Breast epithelium (tissue), 4 donors: Measurements from ENCODE around the gene TATDN2. TPM values are rescaled to one million over a fixed set of nuclear protein-coding genes. Genes with fewer than 3 reads are reported as not detected.

Source experiments
- DNase-seq, 2 donors: peaks; one replicate each; pipeline ENCODE4 v3.0.0-alpha.2; 2019; ENCODE audit warnings: low spot score in 2 of 2
- H3K27ac ChIP-seq, 2 donors: fragments of 200-600 bp; sonication (generic) in 1 of 2; one replicate each; pipeline ENCODE4 v1.5.1; 2016 to 2019; ENCODE audit warnings: mild to moderate bottlenecking in 1 of 2
- H3K27me3 ChIP-seq, 2 donors: fragments of 200-600 bp; sonication (generic) in 1 of 2; one replicate each; pipeline versions ENCODE4 v1.5.1 to v1.6.0; 2017 to 2019; ENCODE audit warnings: control low read depth in 1 of 2, mild to moderate bottlenecking in 1 of 2
- H3K36me3 ChIP-seq: fragments of 200-600 bp; one replicate; pipeline ENCODE4 v1.5.1; 2019
- H3K4me1 ChIP-seq, 2 donors: fragments of 200-600 bp; sonication (generic); one replicate each; pipeline ENCODE4 v1.5.1; 2016 to 2019; ENCODE audit warnings: control low read depth in 1 of 2
- H3K4me3 ChIP-seq, 3 donors: fragments of 200-600 bp; sonication (generic); 1 replicate in 2 of 3; 2 replicates in 1 of 3; pipeline ENCODE4 v1.5.1; 2016 to 2019; ENCODE audit warnings: mild to moderate bottlenecking in 3 of 3, moderate library complexity in 2 of 3
- H3K9me3 ChIP-seq, 2 donors: fragments of 200-600 bp; sonication (generic) in 1 of 2; one replicate each; pipeline ENCODE4 v1.5.1; 2016 to 2019; ENCODE audit warnings: control low read depth in 1 of 2
- CTCF ChIP-seq, 3 donors: fragments of 450-650 bp; IDR thresholded peaks; one replicate each; pipeline ENCODE4 v1.5.1; 2016 to 2017; ENCODE audit warnings: antibody characterized with exemption in 3 of 3, mild to moderate bottlenecking in 3 of 3, moderate library complexity in 3 of 3
- POLR2A ChIP-seq: fragments of 450-650 bp; IDR thresholded peaks from one replicate; pipeline ENCODE4 v1.6.1; 2016; ENCODE audit warnings: antibody characterized with exemption, mild to moderate bottlenecking, moderate library complexity
- POLR2AphosphoS5 ChIP-seq, 3 donors: sonication (generic); formaldehyde crosslinking; IDR thresholded peaks; one replicate each; pipeline ENCODE4 v1.6.1; 2017; ENCODE audit warnings: antibody characterized with exemption in 3 of 3
- intact Hi-C: fragments of 100-400 bp; cut with DNase I; formaldehyde crosslinking; loops from one replicate; pipeline ENCODE4 v1.15.1; 2023; ENCODE audit warnings: low total_unique reads
- total RNA-seq, 3 donors: library from RNA; depleted of rRNA; stranded (reverse); fragments of >200 nt; gene quantifications; one replicate each; pipeline ENCODE4 v1.1.0, GENCODE V29; 2016

Gene TATDN2
- total RNA-seq, 3 donors from 2014 or later: 14.6 to 19.3 (median 18.7) TPM

- Histone ChIP-seq H3K4me1 (peaks cover 0 to 9% of the 10 kb centered on the region in 2 donors), H3K36me3 (no peaks in the 10 kb centered on the region), H3K4me3 (no peak overlapping the region), H3K9me3 (no peaks in the 10 kb centered on the region), H3K27ac (peak overlapping the region; percentile 73 to 80), H3K27me3 (no peaks in the 10 kb centered on the region)
- intact Hi-C loops: no loop called here
- no peak for DNase-seq
- TF ChIP-seq POLR2AphosphoS5 (IDR thresholded peaks at IDR 0.05): no peak
Observed at GRCh38 chr3:10206166-10206511, 42.1 kb upstream of the TATDN2 start.

- peaks cover 3% of the 10 kb centered on the region for H3K36me3 ChIP-seq
- intact Hi-C loops: no loop called here
Observed at GRCh38 chr3:10213156-10213792, 35.0 kb upstream of the TATDN2 start.

GRCh38 chr3:10215578-10216368, 32.5 kb upstream of the TATDN2 start:
- Histone ChIP-seq H3K4me3 (no peak overlapping the region), H3K9me3 (peaks cover 0 to 8% of the 10 kb centered on the region in 2 donors), H3K36me3 (peaks cover 3% of the 10 kb centered on the region), H3K4me1 (no peaks in the 10 kb centered on the region), H3K27ac (no peak overlapping the region), H3K27me3 (no peaks in the 10 kb centered on the region)
- no peak for DNase-seq
- intact Hi-C loops: loop anchor here (5.0 kb wide), 1 partner anchor 122 kb away; no protein-coding TSS in a partner anchor
- TF ChIP-seq CTCF (IDR thresholded peaks at IDR 0.05) (no peak), POLR2A (no peak), POLR2AphosphoS5 (IDR thresholded peaks at IDR 0.05) (no peak)

More at GRCh38 chr3:10213156-10213792, 35.0 kb upstream of the TATDN2 start:
- H3K27me3 ChIP-seq: no peaks in the 10 kb centered on the region
- no peak overlapping the region for H3K4me3 ChIP-seq
- H3K27ac ChIP-seq: no peak overlapping the region
- DNase-seq: no peak
- peaks cover 0 to 8% of the 10 kb centered on the region in 2 donors for H3K9me3 ChIP-seq
- TF ChIP-seq CTCF (IDR thresholded peaks at IDR 0.05): no peak
- TF ChIP-seq POLR2AphosphoS5 (IDR thresholded peaks at IDR 0.05): no peak
- no peak for TF ChIP-seq POLR2A
- no peaks in the 10 kb centered on the region for H3K4me1 ChIP-seq

GRCh38 chr3:10217359-10217758, 30.9 kb upstream of the TATDN2 start:
- peaks cover 3% of the 10 kb centered on the region for H3K36me3 ChIP-seq
- DNase-seq: no peak
- H3K27me3 ChIP-seq: no peaks in the 10 kb centered on the region
- TF ChIP-seq POLR2A: no peak
- TF ChIP-seq POLR2AphosphoS5 (IDR thresholded peaks at IDR 0.05): no peak
- no peak for TF ChIP-seq CTCF (IDR thresholded peaks at IDR 0.05)
- H3K27ac ChIP-seq: no peak overlapping the region
- intact Hi-C loops: loop anchor here (5.0 kb wide), 1 partner anchor 120 kb away; no protein-coding TSS in a partner anchor
- H3K4me3 ChIP-seq: no peak overlapping the region
- no peaks in the 10 kb centered on the region for H3K4me1 ChIP-seq
- peaks cover 0 to 8% of the 10 kb centered on the region in 2 donors for H3K9me3 ChIP-seq

GRCh38 chr3:10219737-10220136, 28.5 kb upstream of the TATDN2 start:
- Histone ChIP-seq H3K9me3 (peaks cover 0 to 8% of the 10 kb centered on the region in 2 donors), H3K4me1 (no peaks in the 10 kb centered on the region), H3K36me3 (peaks cover 3% of the 10 kb centered on the region), H3K27me3 (no peaks in the 10 kb centered on the region), H3K4me3 (no peak overlapping the region), H3K27ac (no peak overlapping the region)
- no peak for DNase-seq
- TF ChIP-seq POLR2A: no peak
- TF ChIP-seq POLR2AphosphoS5 (IDR thresholded peaks at IDR 0.05): no peak
- TF ChIP-seq CTCF (IDR thresholded peaks at IDR 0.05): no peak
- intact Hi-C loops: loop anchor here (5.0 kb wide), 1 partner anchor 118 kb away; no protein-coding TSS in a partner anchor
